Measurements from ENCODE around the gene TAL2.

- TF ChIP-seq, protein P1, sequence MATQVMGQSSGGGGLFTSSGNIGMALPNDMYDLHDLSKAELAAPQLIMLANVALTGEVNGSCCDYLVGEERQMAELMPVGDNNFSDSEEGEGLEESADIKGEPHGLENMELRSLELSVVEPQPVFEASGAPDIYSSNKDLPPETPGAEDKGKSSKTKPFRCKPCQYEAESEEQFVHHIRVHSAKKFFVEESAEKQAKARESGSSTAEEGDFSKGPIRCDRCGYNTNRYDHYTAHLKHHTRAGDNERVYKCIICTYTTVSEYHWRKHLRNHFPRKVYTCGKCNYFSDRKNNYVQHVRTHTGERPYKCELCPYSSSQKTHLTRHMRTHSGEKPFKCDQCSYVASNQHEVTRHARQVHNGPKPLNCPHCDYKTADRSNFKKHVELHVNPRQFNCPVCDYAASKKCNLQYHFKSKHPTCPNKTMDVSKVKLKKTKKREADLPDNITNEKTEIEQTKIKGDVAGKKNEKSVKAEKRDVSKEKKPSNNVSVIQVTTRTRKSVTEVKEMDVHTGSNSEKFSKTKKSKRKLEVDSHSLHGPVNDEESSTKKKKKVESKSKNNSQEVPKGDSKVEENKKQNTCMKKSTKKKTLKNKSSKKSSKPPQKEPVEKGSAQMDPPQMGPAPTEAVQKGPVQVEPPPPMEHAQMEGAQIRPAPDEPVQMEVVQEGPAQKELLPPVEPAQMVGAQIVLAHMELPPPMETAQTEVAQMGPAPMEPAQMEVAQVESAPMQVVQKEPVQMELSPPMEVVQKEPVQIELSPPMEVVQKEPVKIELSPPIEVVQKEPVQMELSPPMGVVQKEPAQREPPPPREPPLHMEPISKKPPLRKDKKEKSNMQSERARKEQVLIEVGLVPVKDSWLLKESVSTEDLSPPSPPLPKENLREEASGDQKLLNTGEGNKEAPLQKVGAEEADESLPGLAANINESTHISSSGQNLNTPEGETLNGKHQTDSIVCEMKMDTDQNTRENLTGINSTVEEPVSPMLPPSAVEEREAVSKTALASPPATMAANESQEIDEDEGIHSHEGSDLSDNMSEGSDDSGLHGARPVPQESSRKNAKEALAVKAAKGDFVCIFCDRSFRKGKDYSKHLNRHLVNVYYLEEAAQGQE (IDR thresholded peaks at IDR 0.05; ENCODE audit: insufficient read depth in 1 of 2, low read depth in 2 of 2, low read length in 2 of 2): no peak
- no peak for TF ChIP-seq POLR2AphosphoS5 (IDR thresholded peaks at IDR 0.05; ENCODE audit: low read depth, low read length)
- TF ChIP-seq SIN3A (IDR thresholded peaks at IDR 0.05; ENCODE audit: borderline replicate concordance, insufficient read depth, low read length): no peak
Measured at GRCh38 chr9:105646879-105647594, 15.2 kb upstream of the TAL2 start.

Measured in PFSK-1 (cell line).